Endothelial cell of hepatic sinusoid (primary cell): ENCODE results near the gene ATP8B1.
"Not testable (repeated sequence)": the region's sequence is repeated elsewhere in the genome, so short reads cannot be mapped to it uniquely, and the experiment has no call there.

Experiments
- in situ Hi-C: cut with HindIII; loops from 2 replicates; pipeline ENCODE4 v1.10.0; 2017; ENCODE audit warnings: low sequenced_read_pairs

Gene ATP8B1

DNA sequence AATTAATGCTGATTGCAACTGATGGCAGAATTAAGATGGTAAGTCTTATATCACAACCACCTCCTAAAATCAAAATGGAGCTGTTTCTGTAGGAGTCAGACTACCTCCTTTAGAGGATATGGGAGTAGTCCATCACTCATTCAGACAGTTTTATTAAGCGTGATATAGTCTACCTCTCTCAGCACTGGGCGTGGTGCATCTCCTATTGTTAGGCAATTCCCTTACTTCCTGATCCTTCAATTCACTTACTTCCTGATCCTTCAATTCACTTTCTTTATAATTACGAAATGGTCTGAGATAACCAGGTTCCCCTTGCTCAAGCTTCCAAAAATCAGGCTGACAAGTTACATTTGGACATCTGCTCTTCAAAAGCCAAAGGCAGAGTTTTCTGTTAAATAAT is 31.9 kb downstream of the ATP8B1 start:
- in situ Hi-C loops, result no loop called here

DNA sequence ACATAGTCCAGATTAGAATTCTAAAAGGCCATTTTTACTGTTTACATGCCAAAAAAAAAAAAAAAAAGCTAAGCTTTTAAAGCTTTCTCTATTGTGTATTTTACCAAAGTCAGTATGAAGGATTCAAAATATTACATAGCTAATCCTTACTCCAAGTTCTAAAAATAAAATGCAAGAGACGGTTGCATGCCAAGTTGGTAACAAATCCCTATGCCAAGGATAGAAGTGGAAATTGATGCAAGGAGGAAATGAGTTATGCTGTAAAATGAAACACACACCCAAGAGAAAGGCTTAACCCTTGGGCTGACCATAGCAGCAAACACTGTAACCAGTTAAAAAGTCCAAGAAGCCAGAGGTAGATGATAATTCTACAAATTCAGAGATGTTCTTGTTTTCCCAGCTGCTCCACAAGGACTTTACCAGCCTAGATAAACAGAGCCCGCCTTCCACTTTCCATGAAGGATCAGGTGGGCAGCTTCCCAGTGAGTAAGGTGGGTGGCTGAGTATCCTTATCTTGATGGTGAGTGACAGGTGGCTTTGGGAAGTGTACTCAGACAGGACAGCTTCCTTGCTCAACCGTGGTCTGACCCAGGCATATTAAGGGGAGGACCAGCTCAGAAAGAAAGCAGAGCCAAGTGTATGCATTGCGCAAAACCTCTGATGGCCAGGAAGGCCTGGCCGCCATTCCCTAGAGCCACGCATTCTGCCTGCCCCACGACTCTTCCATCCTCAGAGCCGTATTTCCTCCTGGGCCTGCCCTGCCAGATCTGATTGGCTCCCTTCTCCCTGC is 34.4 kb downstream of the ATP8B1 start:
- in situ Hi-C loops, result no loop called here

DNA sequence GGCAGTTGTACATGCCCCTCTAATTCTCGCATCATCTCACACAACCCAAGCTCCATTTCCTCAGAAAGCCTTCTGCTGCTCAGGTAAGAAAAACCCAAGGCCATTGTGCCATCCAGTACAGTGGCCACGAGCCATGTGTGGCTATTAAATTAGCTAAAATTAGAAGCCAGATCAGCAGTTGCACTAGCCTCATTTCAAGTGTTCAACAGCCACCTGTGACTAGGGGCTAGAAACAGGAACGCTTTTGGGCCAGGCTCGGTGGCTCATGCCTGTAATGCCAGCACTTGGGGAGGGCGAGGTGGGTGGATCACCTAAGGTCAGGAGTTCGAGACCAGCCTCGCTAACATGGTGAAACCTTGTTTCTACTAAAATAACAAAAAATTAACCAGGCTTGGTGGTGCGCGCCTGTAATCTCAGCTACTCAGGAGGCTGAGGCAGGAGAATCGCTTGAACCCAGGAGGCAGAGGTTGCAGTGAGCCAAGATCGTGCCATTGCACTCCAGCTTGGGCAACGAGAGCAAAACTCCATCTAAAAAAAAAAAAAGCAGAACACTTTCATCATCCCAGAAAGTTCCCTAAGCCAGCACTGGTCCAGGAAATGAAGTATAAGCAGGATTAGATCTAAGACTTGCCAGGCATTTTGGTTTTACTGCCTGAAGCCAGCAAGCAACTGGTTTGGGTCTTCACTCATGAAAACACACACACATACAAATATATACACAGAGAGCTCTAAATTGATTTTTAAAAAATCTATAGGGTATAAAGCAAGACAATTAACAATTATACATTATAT is 35.7 kb downstream of the ATP8B1 start:
- in situ Hi-C loops, result no loop called here

DNA sequence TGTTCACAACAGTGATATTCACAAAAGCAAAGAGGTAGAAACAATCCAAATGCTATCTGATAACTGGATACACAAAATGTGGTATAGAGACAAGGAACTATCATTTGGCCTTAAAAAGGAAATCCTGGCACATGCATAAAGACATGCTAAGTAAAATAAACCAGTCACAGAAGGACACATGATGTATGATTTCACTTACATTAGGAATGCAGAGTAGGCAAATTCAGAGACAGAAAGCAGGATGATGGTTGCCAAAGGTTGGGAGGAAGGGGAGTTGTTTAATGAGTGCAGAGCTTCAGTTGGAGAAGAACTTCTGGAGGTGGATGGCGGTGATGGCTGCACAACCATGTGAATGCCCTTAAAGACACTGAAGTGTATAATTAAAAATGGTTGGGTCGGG is 38.1 kb downstream of the ATP8B1 start:
- in situ Hi-C loops, result no loop called here

DNA sequence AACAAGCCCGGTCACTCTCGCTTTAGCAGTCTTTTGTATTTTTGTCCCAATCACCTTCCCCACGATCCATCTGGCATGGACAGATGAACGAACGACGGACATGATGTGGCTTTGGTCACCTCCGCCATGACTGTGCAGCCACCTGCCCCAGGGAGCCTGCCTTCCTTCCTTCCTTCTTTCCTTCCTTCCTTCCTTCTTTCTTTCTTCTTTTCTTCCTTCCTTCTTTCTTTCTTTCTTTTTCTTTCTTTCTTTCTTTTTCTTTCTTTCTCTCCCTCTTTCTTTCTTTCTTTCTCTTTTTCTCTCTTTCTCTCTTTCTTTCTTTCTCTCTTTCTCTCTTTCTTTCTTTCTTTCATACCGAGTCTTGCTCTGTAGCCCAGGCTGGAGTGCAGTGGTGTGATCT is 39.0 kb downstream of the ATP8B1 start:
- in situ Hi-C loops, result no loop called here

DNA sequence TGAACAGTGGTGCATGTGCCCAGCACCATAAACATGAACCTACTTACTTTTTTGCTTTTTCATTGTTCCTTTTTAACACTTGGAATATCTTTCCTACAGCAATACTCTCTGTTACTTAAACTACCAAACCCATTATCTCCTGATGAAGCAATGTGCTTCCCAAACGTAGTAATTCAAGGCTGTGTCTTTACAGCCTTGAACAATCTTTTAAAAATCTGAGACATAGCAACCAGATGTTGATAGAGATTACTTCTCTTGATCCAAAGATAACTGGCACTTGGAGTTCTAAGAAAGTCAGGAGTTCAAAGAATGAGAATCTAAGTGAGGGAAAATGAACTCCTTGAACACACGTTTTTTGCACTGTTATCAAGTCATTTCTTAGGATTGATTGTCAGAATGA is 40.4 kb downstream of the ATP8B1 start:
- in situ Hi-C loops, result no loop called here

DNA sequence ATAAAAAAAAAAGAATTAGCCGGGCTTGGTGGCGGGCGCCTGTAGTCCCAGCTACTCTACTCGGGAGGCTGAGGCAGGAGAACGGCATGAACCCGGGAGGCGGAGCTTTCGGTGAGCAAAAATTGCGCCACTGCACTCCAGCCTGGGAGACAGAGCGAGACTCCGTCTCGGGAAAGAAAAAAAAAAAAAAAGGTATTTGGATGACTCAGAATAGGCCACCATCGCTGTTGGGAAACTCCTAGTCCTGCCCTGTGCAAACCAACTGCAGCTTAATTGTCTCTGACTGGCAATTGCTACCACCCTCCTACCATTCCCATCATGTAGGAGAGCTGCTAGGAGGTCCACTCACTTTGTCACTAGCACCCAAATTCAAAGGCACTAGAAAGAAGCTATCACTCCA is 43.5 kb downstream of the ATP8B1 start:
- in situ Hi-C loops, result no loop called here

DNA sequence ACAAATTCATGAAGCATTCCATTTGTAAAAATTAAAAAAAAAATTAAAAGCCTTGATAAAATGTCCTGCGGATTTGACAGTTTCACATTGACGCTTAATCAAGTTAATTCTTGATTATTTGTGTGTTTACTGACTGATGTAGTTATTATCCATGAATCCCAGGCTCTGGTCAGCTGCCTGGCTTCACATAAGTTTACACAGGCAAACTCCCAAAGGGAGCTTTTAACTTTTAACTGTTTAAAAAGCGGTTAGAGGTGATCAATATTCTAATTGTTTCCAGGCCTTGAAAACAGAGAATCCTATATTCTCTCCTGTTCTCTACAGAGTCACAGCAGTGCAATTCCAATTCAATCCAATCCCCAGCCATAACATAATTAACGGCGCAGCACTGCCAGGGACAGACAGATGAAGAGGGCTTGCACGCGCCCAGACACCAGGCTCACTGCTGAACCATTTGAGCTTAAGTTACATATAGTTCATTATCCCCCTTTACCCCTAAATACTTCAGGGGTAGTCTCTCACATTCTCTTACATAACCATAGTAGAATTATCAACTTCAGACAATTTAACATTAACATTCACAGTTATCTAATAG is 47.5 kb downstream of the ATP8B1 start:
- in situ Hi-C loops, result no loop called here

DNA sequence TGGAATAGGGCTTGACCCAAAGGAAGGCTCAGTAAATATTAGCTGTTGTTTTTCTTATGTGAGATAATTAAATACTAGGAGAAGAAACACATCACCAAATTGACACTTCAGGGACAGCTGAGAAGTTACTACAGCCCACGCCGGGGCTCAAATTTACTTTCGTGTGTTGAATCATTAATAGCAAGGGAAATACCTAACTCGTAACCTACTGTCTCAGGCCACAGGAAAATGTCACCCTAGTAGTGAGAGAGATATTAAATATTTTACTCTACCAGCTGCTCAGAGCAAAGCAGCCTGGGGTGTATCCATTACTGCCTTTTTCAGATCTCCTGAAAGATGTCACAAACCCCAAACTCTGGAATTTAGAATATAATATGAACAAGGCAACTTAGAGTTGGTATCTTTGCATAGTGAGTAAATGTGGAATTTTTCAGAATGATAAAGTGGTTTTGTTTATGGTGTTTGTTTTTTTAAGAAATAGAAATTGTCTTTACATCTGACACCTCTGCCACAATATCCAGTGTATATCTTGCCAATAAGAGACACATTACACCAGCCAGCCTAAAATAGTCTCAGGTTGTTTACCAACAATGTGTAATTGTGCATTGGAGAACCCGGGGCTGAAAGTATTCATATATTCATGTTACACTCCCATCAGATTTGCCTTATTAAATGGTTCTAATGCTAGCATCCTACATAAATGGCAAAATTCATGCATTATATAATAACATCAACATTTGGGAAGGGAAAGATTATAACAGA is 48.4 kb downstream of the ATP8B1 start:
- in situ Hi-C loops, result no loop called here

DNA sequence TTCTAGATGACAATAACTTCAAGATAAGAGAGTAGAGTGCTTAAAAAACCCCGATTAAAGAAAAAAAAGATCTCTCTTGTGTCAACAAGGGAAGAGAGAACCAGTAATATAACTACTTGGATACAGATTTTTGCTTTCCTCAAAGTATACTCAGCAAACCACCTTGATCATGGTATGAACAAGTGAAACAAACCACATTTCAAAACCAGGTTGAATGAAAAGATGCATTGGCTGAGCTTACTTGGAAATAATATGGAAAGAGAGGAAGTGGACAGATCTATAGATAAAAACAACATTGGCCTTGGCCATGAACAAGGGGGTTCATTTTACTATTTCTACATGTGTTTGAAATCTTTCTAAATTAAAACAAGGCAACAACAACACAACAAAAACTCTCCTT is 50.1 kb downstream of the ATP8B1 start:
- in situ Hi-C loops, result no loop called here

DNA sequence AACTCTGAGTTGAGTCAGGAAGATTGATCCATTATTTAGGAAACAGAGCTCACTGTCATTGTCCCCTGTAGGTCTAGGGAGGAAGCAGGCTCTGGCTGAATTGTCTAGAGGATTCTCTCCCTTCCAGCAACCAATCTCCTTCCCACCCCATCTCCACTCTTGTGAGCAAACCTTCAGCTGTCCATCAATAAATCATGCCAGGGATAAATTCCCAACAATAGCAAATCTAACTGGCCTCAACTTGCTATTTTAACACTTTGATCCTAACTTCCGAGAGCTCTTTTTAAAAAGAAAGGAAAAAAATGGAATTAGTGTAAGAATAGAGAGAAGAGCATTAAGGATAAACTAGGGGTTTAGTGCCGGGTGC is 53.5 kb downstream of the ATP8B1 start:
- in situ Hi-C loops, result no loop called here

DNA sequence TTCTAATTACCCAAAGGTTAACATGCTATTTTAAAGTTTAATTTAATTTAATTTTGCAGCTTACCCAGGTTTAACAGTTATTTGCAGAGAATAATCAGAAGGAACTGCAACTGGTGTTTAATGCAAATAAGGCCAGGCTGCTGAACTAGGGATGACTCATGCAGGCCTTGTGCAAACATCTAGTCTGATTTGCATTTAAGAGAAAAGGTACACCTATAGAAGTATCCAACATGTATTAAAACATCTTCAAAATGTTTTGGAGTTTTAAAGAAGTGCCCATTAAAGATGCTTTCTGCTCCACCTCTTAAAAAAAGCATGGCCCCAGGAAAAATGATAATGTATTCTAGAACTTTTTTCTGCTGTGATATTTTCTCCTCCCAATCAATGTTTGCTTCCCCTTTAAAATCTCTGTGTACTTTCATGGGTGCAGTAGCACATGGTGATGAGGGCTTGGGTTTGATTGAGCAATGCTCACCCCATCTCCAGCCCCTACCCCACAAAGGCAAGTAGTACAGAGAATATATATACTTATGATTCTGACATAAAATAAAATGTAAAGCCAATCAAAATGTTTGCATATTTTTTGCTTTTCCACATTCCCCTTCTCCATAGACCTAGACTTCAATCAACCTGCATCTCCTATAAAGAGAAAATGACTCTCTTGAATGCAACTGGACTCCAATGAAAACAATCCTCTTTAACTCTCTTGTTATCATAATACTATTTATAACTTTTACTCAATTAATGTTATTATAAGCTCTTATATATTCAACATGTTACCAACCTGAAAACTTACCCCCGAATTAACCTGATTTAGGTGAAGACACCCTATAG is 54.1 kb downstream of the ATP8B1 start:
- in situ Hi-C loops, result no loop called here

DNA sequence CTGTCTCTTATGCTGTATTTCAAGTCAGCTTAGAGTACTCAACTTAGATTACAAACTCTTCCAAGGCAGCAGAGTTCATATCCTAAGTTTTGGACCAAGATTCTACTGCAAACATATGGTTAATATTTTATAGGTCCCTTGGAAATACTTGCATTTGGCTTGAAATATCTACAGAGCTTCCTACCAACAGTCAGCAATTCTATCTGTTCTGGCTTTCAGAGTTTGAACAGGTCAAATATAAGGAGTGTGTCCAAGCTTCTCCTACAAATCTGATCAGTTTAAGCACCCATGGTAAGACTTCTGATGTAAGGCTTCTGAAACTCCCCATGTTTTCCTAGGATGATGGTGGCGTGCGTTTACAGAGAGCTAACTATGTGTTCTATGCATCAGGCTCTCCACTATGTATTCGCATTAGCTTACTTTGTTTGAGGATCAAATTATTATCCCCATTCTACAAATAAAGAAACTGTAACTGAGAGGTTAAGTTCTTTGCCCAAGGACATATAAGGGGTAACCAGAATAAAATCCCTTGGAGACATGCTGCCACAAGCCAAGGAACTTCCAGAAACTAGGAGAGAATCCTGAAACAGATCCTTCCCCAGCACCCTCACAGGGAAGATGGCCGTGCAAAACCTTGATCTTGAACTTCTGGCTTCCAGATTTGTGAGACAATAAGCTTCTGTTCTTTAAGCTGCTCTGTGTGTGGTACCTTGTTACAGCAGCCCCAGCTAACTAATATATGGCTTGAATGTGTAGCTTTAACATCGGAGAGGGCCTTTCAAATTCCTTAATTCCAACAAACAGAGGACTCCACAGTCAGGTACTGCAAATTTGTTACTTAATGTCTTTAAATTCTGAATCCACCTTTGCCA is 55.1 kb downstream of the ATP8B1 start:
- in situ Hi-C loops, result no loop called here

DNA sequence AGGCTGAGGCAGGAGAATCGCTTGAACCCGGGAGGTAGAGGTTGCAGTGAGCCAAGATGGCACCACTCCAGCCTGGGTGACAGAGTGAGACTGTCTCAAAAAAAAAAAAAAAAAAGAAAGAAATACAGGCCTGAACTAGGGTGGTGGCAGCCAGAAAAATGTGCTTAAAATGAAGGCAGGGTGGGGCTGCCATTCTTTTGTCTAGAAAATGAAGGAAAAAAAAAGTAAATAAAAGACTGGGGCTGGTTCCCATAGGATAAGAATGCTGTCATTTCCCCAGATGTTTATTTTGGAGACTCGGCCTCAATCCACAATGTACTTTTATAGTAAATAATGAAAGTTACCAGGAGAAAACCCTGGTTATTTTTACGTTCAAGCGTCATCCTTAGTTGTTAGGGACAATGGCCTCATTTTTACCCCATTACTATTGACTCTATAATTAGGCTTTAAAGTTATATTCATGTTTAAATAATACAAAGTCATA is 58.9 kb downstream of the ATP8B1 start:
- in situ Hi-C loops, result no loop called here

DNA sequence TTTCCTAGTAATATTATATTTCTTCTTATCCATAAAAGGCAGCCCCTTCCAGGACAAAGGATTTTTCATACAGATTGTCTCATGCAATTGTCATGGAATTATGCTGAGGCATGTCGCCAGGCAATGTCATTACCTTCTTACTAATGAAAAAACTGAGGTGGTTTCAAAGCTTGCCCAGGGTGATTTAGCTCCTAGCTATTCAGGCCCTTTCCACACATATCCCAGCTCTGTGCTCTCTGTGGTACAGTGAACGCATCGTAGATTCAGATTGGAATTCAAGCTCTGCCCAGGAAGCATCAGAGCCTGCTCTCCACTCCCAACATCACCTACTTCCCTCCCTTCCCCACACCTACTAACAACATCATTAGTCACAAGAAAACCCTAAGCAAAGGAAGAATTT is 60.1 kb downstream of the ATP8B1 start:
- in situ Hi-C loops, result no loop called here

DNA sequence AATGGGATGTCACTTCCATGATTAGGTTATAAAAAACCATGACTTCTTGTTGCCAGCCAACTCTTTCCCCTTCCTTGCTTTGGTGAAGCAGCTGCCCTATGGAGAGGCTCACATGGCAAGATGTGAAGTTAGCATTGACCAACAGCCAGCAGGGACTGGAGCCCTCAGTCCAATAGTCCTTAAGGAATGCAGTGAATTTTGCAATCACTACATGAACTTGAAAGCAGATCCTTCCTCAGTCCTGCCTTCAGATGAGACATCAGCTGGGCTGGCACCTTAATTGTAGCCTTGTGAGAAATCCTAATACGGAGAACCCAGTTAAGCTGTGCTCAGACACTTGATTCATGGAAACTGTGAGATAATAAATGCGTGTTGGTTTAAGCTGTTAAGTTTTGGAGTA is 61.8 kb downstream of the ATP8B1 start:
- in situ Hi-C loops, result no loop called here

DNA sequence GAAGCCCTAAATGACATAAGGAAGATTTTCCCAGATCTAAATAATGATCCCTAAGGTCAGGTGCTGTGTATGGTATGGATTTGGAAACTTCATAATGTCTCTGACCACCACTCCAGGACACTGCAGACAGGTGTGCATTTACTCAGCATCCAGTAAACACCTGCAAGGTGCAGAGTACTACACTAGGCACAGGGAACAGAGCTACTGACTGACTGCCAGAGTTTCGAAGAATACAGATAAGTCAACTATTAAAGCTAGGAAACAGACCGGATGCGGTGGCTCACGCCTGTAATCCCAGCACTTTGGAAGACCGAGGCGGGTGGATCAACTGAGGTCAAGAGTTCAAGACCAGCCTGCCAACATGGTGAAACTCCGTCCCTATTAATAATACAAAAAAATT is 65.0 kb downstream of the ATP8B1 start:
- in situ Hi-C loops, result no loop called here

DNA sequence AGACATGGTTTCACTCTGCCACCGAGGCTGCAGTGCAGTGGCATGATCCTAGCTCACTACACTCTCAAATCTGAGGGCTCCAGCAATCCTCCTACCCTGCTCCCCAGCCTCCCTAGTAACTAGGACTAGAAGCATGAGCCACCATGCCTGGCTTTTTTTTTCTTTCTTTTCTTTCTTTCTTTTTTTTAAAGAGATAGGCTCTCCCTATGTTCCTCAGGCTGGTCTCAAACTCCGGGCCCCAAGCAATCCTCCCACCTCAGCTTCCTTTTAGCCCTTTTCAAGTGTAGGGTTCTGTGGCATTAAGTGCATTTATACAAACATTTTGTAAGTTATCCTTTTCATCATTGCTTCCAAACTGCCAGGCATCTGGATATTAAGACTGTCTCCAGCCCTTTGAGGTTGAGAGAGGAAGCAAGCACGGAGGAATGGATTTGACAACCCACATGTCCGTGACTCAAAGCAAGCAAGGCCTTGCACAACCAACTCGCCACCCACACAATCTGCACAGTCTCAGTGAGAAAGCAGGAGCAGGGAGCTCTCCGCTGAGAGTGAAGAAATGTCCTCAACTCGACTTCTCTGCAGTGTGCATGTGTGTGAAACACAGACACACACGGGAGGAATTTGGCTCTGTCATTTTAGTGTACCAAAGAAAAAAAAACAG is 65.6 kb downstream of the ATP8B1 start:
- in situ Hi-C loops, result no loop called here

DNA sequence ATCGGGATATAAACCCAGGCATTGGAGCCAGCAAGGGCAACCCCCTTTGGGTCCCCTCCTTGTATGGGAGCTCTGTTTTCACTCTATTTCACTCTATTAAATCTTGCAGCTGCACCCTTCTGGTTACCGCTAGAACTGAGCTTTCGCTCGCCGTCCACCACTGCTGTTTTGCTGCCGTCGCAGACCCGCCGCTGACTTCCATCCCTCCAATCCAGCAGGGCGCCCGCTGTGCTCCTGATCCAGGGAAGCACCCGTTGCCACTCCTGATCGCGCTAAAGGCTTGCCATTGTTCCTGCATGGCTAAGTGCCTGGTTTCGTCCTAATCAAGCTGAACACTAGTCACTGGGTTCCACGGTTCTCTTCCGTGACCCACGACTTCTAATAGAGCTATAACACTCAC is 68.1 kb downstream of the ATP8B1 start:
- in situ Hi-C loops, result not testable (repeated sequence)
